T-helper 9 cell (primary cell): Measurements from ENCODE around the gene CLN5.
A peak's percentile ranks its signal among the peaks of the same experiment; 100 is the strongest.
"Not testable (repeated sequence)": the region's sequence is repeated elsewhere in the genome, so short reads cannot be mapped to it uniquely, and the experiment has no call there.

Experiments
- DNase-seq: peaks from one replicate; pipeline ENCODE4 v3.0.0-alpha.2; 2020

CLN5 gene

DNA sequence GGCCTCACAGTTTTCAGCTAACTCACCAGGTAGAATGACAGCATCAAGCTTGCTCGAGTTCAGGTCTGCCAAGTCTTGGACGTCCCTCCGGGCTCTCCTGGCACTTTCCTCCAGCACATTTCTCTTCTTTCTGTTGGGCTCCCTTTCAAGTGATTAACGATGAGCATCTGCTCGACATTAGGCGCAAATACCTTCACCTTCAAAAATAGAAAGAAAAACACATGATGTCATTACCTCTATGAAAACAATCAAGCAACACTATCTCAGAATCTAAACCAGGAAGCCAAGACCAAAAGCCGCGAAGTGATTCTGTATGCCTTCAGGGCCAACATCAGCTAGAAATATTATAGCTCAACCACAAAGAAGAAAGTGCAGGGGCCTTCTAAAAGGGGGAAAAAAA lies 15.4 kb upstream of the CLN5 start:
- no peak for DNase-seq

DNA sequence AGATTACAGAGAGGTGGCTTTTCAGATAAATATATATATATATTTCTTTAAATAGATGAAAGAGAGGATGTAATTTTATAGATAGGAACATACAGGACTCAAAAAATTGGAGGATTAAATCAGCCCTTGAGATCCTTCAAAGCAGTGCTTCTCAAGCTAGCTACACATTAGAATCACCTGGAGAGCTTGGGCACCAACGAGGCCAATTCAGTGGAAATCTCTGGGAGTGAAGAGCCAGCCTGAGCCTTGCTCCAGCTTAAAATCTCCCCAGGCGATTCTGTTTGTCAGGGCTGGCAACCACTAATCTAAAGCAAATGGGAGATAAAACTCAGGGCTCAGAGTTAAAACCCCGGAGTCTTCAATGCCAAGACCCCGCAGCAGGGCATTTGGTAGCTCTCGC lies 15.0 kb upstream of the CLN5 start:
- DNase-seq = no peak

DNA sequence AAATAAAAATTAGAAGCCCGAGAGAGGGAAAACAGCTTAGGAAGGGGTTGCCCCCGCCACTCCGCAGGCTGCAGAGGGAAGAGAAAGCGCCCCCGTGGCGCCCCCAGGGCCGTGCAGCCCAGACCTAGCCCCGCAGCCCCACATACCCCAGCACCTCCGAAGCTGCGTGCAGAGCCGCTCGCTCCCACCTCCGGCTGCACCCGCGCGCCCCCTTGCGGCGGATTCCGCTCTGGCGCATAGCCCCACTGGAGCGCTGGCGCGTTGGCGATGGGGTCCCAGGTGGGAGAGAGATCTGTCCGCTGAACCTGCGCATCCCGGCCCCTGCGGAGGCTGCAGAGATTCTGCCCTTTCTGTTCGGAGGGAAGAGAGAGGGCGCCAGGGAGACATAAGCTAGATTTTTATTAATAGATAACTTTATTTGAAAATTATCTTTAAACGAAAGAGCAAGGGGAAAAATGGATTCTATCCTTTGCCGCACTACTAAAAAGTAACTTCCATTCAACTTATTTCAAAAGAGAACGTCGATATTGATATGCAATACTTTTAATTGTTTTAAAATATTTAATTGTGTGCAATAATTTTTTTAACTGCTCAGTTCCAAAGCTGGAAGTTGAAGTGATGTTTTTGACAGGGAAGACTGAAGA lies 11.7 kb upstream of the CLN5 start:
- peak; percentile 90 for DNase-seq

- DNase-seq = no peak
These were observed 9.8 kb upstream of the CLN5 start for GRCh38 chr13:76982061-76982460.

DNA sequence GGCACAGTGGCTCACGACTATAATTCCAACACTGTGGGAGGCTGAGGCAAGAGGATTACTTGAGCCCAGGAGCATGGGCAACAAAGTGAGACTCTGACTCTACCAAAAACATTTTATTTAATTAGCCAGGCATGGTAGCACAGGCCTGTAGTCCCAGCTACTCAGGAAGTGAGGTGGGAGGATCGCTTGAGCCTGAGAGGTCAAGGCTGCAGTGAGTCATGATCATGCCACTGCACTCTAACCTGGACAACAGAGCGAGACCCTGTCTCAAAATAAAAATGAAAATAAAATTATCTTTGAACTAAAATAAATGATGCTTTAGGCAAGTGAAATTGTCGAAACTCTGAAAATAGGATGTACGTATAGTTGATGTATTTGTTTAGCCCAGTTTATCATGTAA lies 8.2 kb upstream of the CLN5 start:
- DNase-seq = no peak

DNA sequence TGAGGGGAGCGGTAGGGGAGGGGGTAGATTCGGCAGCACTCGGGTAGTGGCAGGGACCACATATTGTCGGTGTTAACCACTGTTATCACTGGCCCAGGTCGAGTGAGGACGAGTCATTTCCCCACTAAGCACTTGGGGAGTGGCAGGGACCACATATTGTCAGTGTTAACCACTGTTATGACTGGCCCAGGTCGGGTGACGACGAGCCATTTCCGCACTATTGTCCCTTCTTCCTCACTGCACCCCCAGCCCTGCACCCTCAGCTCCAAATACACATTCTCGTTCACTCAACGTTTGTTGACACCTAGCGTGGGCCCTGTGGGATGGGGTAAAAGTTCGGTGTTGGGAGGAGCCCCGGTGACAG lies 467 bp upstream of the CLN5 start:
- DNase-seq = peak; percentile 69

GRCh38 chr13:76992548-76993001 lies 694 bp downstream of the CLN5 start:
- DNase-seq = no peak

- DNase-seq = no peak
These were observed 1.1 kb downstream of the CLN5 start for GRCh38 chr13:76993021-76993420.

- DNase-seq = no peak
These were observed 1.6 kb downstream of the CLN5 start for GRCh38 chr13:76993473-76993872.

GRCh38 chr13:76994281-76994680 lies 2.4 kb downstream of the CLN5 start:
- no peak for DNase-seq

- no peak for DNase-seq
These were observed 8.6 kb downstream of the CLN5 start for GRCh38 chr13:77000475-77000874.

DNA sequence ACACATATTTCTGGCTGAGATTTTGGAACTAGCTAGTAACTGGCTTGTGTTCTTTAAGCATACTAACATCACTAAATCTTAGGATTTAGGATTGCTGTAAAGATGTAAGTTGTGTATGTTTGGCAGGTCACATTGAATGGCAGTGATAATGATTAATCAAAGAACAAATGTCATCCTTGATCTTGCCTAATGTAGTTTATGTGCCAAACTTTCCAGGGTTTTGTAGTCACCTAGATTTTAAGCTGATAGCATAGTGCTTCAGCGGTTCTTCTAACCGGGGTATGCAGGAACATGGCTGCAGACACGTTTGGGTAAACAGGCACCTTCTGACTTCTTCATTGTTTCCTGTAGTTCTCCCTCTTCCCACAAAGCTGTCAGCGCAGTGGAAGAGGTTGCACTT lies 9.7 kb downstream of the CLN5 start:
- DNase-seq = no peak

DNA sequence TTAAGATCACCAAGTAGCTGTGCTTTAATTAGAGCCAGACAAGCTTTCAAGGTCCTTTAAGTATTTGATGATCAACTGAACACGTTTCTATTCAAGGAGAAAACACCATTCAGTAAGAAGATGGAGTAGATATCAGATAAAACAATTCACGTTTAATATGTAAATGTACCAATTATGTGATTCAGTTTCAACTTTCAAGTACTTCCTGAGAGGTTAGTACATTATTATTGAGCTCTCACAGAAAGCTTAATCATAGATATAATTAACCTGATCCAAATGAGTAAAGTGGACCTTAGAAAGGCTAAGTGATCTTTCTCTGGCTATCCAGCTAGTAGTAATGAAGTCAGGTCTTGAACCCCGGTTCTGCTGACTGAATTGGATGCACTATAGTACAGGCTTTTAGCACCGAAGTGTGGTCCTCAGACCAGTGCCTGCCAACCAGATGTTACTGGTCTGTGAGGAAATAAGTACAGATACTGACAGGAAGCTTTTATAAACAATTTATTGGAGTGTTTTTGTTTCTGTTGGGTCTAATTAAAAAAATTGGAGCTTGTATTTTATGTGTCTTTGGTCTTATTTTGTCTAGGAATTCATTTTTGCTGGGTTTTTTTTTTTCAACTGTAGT lies 10.2 kb downstream of the CLN5 start:
- DNase-seq = no peak

DNA sequence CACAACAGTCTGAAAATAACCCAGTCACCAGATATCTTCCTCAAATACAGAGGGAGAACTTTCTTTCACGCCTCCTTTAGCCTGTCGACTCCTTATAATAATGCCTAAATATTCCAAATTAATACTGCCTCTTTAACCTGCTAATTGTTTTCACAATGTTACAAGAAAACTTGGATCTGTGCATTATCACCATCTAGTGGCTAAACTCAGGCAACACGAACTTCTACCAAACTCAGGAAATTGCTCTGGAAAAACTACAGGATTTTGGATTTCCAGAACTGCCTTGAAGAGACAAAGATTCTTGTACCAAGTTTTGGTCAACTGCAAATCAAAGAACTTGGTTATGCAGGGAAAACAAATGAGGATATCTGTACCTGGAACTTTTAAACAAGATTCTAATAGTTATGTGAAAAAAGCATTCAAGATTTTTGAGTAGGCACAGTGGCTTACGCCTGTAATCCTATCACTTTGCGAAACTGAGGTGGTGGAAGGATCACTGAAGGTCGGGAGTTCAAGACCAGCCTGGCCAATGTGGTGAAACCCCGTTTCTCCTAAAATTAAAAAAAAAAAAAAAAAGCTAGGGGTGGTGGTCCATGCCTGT lies 10.8 kb downstream of the CLN5 start:
- DNase-seq = no peak

DNA sequence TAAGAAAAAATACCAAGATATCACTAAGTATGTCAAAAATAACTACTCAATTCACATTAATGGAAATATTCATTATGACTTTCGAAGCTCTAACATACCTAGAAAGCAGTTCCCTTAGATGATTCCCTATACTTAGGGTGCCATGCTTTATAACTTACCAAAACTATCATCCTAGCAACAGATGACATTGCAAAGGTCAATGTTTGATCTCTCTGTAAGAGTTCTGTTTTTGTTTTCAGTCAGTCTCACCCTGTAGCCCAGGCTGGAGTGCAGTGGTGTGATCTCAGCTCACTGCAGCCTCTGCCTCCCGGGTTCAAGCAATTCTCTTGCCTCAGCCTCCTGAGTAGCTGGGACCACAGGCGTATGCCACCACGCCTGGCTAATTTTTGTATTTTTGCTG lies 16.5 kb downstream of the CLN5 start:
- DNase-seq = not testable (repeated sequence)

GRCh38 chr13:77009011-77009410 lies 17.1 kb downstream of the CLN5 start:
- DNase-seq = no peak

DNA sequence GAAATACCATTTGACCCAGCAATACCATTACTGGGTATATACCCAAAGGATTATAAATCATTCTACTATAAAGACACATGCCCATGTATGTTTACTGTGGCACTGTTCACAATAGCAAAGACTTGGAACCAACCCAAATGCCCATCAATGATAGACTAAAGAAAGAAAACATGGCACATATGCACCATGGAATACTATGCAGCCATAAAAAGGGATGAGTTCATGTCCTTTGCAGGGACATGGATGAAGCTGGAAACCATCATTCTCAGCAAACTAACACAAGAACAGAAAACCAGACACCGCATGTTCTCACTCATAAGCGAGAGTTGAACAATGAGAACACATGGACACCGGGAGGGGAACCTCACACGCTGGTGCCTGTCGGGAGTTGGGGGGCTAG lies 17.8 kb downstream of the CLN5 start:
- DNase-seq = not testable (repeated sequence)

DNA sequence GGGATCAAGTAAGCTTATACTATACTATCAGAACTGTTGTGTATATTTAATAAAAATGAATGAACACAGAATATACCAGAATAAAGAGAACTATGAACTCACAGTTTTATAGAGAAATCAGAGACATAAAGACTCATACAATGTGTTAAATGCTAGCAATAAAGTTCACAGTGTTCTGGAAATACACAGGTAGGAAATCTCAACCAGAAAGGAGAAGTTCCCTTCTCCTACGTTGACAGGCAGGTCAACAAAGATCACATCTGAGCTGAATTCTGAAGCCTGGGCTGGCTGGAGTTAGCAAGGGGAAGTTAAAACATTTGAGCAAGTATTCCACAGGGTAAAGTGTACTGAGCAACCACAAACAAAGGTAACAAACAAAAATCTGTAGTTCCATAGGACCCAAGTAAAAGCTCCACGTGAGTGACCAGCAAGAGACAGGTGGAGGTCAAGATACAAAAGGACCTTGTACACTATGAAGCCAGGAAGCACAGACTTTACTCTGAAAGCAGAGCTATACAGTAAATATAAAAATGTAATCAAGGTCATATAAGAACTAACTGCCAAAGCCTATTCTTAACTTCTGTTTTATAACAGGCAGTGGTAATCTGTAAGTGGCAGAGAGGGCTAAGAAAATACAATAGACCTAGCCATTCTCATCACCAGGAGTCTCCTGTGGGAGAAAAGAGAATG lies 22.1 kb downstream of the CLN5 start:
- no peak for DNase-seq

DNA sequence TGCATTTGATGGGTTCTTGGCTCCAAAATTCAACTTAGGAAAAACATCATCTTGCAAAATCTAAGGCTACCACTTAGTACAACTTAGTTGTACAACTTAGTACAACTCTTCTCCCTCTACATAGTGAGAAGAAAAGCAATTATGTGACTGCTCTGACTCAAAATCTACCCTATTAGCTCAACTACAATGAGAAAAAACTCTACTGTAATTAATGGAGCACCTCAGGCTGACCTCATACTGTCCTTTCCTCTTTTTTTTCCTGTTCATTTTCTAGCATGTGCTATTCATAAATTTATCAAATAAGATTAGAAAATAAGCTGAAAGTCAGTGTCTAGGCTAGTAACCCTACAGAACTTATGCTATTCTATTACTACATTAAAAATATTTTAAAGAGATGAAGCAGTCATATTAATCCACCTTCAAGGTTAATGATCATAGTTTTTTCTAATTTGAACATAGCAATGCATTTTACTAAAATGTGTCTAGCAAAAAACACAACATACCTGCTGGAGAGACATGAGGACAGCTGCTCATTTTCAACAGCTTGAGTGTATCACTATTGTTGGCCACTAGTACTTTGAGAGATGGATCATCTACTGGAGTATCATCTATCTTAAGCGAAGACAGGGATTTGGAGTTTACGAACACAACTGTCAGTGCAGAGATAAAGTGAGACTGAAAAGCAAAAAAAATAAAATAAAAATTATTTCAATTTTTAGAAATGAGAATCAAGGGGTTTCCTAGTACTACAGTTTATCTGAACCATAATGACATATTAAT lies 23.2 kb downstream of the CLN5 start:
- no peak for DNase-seq

GRCh38 chr13:77016251-77016812 lies 24.5 kb downstream of the CLN5 start:
- no peak for DNase-seq

- no peak for DNase-seq
These were observed 25.2 kb downstream of the CLN5 start for GRCh38 chr13:77016888-77017623.

DNA sequence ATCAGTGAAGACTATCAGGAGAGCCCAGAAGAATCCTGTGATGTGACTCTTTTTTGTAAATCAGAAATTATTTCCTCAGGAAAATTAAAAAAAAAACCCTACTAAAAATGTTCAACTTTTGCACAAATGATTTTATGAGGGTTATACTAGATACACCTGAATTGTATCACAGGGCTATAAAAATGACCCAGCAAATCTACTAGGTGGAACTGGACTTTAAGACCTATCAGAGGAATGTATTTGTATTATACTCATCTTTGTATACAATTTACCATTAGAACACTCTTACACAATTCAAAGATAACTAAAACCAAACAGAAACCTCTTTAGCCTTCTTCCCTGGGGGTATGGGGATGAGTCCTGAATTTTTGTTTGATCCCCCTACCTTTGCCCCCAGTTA lies 27.9 kb downstream of the CLN5 start:
- no peak for DNase-seq
